ENCODE results near the gene CERKL.
A peak's percentile ranks its signal among the peaks of the same experiment; 100 is the strongest.

Gene CERKL

DNA sequence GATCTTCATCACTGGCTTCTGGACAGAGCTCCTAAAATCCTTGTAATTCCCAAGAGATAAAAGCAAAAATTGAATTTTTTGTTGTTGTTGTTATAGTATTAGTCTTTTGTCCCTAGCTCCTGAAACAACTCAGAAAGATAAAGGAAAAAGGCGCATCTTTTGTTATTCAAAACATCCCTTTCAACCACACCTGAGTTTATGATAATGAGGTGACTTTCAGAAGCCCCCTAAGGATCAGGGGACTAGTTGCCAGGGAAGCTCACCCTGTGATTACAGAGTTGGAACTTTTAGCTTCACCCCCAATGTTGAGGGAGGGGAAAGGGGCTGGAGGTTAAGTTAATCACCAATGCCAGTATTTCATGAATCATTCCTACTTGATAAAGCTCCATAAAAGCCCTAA is 10.3 kb upstream of the CERKL start:
- TF ChIP-seq, protein P1, sequence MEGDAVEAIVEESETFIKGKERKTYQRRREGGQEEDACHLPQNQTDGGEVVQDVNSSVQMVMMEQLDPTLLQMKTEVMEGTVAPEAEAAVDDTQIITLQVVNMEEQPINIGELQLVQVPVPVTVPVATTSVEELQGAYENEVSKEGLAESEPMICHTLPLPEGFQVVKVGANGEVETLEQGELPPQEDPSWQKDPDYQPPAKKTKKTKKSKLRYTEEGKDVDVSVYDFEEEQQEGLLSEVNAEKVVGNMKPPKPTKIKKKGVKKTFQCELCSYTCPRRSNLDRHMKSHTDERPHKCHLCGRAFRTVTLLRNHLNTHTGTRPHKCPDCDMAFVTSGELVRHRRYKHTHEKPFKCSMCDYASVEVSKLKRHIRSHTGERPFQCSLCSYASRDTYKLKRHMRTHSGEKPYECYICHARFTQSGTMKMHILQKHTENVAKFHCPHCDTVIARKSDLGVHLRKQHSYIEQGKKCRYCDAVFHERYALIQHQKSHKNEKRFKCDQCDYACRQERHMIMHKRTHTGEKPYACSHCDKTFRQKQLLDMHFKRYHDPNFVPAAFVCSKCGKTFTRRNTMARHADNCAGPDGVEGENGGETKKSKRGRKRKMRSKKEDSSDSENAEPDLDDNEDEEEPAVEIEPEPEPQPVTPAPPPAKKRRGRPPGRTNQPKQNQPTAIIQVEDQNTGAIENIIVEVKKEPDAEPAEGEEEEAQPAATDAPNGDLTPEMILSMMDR (IDR thresholded peaks at IDR 0.05; ENCODE audit: low read length, missing control alignments), result no peak
- no peak overlapping the region for H3K4me3 ChIP-seq (replicated peaks; ENCODE audit: low read depth, low read length)
- DNase-seq (ENCODE audit: low read depth), result no peak

DNA sequence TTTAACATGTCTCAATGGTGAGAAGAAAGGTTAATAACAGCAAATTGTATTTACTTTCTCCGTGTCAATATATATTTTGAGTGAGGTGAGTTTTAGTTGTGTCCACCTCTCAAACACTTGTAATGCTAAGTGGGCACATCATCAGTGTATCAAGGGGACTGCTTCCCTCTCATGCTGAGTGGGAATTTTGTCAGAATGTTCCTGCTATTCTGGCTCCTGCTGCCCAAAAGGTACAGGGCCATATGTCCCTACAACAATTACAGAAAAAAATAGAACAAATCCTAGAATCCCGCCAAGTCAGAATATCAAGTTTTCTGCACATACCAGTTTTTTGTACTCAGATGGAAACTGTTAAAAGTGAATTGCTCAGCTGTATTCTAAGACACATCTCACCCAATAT is 5.4 kb upstream of the CERKL start:
- DNase-seq (ENCODE audit: low read depth), result no peak
- H3K4me3 ChIP-seq (replicated peaks; ENCODE audit: low read depth, low read length), result no peak overlapping the region
- TF ChIP-seq, protein P1 (IDR thresholded peaks at IDR 0.05; ENCODE audit: low read length, missing control alignments), result no peak

GRCh38 chr2:181660181-181660580 is 3.3 kb upstream of the CERKL start:
- H3K4me3 ChIP-seq (replicated peaks; ENCODE audit: low read depth, low read length), result no peak overlapping the region
- TF ChIP-seq, protein P1 (IDR thresholded peaks at IDR 0.05; ENCODE audit: low read length, missing control alignments), result no peak
- no peak for DNase-seq (ENCODE audit: low read depth)

DNA sequence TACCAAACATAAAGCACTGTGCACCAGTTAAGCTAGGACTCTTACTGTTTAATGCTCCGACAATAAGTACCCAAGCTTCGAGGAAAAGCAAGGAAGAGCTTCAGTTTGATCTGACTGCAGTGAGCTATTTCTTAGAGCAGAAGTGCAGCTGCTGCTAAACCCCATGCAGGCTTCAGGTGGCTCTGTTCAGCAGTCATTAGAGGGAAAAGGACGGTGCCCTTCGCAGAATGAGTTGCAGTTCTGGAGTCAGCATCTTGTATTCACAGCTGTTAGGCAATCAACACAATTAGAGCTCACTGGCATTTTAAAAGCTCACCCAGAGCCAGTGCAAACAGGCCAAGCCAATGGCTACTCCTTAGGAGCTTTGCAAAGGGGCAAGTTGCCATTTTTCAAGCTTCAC is 1.5 kb upstream of the CERKL start:
- TF ChIP-seq, protein P1 (IDR thresholded peaks at IDR 0.05; ENCODE audit: low read length, missing control alignments), result no peak
- no peak overlapping the region for H3K4me3 ChIP-seq (replicated peaks; ENCODE audit: low read depth, low read length)
- DNase-seq (ENCODE audit: low read depth), result no peak

DNA sequence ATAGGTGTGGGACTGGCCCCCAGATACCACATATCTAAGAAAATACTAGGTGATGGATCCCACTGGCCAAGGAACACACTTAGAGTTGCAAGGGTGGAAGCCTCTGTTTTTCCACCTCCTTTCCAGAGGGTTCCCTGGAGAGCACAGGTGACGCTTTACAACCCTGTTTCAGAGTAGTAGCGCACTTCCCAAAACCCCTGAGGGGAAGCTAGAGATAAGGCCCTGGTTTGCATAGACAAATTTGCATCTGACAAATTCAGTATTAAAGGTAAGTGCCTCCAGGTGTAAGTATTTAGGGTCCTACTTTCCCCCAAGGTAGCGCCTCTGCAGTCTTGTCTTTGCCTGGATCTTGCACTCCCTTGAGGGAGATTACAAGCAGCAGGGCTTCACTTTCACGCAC is 474 bp upstream of the CERKL start:
- TF ChIP-seq, protein P1 (IDR thresholded peaks at IDR 0.05; ENCODE audit: low read length, missing control alignments), result no peak
- peak overlapping the region; percentile 52 for H3K4me3 ChIP-seq (replicated peaks; ENCODE audit: low read depth, low read length)
- DNase-seq (ENCODE audit: low read depth), result no peak

- H3K4me3 ChIP-seq (replicated peaks; ENCODE audit: low read depth, low read length), result no peak overlapping the region
- TF ChIP-seq, protein P1 (IDR thresholded peaks at IDR 0.05; ENCODE audit: low read length, missing control alignments), result no peak
- DNase-seq (ENCODE audit: low read depth), result peak; percentile 13
These were observed 1.4 kb downstream of the CERKL start for GRCh38 chr2:181655519-181655918.

DNA sequence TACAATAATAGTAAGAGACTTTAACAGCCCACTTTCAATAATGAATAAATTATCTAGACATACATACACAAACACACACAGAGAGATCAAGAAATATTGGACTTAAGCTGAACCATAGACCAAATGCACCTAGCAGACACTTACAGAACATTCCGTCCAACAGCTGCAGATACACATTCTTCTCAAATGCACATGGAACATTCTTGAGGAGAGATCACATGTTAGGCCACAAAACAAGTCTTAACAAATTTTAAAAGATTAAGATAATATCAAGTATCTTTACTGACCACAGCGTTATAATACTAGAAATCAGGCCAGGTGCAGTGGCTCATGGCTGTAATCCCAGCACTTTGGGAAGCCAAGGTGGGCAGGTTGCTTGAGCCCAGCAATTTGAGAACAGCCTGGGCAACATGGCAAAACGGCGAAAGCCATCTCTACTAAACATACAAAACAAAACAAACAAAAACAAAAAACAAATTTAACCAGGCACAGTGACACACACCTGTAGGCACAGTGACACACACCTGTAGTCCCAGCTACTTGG is 7.4 kb downstream of the CERKL start:
- H3K4me3 ChIP-seq (replicated peaks; ENCODE audit: low read depth, low read length), result no peak overlapping the region
- TF ChIP-seq, protein P1 (IDR thresholded peaks at IDR 0.05; ENCODE audit: low read length, missing control alignments), result no peak
- no peak for DNase-seq (ENCODE audit: low read depth)
